Stimulated activated CD4-positive, alpha-beta T cell treated with anti-CD3 and anti-CD28 coated beads, TNF-alpha, amount 100 ng/mL, for 48 hours (primary cell): ENCODE results near the gene SPAG4.

ENCODE experiments used
- DNase-seq, 3 donors: peaks; one replicate each; pipeline ENCODE4 v3.0.0-alpha.2; 2020; ENCODE audit warnings: low read depth in 3 of 3

Gene SPAG4

DNA sequence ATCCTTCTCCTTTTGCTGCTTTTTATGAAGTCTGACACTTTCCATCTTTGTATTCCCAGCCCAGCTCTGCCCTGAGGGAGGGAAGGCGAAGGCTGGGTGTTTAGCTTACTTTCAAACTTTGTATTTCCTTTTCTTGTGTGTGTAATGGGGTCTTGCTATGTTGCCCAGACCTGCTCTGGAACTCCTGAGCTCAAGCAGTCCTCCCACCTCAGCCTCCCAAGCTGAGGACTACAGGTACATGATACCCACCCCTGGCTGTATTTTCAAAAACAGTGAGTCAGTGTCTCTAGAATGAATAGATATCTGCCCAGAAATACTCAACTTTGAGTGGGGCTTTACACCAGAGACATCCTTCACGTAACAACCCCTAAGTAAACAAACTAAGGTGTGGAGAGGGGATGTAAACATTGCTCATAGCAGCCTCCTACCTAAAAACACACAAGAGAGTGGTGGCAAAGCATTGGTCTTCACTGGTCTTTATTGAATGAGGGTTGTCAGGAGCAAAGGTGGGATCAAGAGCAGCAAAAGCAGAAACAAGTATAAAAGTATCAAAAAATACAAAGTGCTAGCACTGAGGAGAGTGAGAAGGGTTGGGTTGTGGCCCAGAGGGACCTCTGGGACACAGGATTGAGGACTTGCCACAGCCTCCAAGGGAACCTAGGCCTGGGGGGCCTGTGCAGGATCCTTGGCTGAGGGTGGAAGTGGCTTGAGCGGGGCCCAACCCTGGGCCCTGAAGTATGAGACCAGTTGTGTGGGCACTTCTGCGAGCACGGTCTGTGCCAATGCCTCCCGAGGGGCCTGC, 10.2 kb downstream of the SPAG4 start:
- DNase-seq: no peak

DNA sequence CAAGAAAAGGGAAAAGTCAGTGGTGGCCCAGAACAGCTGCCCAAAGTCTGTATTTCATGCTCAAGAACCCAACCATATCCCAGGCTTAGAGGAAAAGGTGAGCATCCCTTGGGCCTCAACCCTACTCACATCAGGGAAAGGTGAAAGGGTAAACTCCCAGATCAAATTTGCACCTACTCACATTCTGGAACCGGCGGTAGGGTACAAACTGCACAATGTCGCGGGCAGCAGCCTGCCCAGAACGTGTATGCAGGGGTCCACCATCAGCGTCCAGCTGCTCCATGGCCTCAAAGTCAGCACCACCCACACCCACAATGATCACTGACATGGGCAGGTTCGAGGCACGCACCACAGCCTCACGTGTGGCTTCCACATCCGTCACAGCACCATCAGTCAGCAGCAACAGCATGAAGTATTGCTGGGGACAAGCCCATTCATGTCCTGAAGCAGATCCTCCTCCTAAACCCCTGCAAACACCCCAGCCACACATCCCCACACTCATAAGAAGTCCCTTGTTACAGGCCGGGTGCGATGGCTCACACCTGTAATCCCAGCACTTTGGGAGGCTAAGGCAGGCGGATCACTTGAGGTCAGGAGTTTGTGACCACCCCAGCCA, 10.9 kb downstream of the SPAG4 start:
- DNase-seq: no peak

DNA sequence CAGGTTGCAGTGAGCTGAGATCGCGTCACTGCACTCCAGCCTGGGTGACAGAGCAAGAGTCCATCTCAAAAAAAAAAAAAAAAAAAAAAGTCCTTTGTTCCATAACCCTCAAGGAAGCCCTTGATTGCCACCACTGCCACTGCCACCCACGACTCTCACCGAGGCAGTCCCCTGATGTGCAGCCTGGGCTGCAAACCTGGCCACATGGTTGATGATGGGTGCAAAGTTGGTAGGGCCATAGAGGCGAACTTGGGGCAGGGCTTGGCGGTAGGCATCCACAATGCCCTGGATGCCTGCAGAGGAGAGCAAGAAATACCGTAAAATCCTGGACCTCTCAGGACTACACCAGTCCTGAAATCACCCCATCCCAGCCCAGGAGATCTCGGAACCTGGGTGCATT, 11.5 kb downstream of the SPAG4 start:
- no peak for DNase-seq

DNA sequence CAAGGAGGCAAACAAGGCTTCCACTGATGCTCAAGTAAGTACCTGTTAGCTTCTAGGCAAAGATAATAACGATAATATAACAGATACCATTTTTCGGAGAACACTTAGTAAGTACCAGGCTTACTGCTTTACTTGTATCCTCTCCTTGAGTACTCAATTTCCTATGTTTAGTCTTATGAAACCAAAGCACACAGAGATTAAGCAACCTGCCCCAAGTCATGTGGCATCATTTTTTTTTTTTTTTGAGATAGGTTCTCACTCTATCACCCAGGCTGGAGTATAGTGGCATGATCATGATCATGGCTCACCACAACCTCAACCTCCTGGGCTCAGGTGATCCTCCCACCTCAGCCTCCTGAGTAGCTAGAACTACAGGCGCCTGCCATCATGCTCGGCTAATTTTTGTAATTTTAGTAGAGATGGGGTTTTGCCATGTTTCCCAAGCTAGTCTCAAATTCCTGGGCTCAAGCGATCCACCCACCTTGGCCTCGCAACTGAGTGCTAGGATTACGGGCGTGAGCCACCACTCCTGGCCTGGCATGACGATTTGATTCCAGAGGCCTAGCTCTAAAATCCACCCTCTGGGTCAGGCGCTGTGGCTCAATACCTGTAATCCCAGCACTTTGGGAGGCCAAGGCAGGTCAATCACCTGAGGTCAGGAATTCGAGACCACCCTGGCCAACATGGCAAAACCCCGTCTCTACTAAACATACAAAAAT, 14.0 kb downstream of the SPAG4 start:
- no peak for DNase-seq

DNA sequence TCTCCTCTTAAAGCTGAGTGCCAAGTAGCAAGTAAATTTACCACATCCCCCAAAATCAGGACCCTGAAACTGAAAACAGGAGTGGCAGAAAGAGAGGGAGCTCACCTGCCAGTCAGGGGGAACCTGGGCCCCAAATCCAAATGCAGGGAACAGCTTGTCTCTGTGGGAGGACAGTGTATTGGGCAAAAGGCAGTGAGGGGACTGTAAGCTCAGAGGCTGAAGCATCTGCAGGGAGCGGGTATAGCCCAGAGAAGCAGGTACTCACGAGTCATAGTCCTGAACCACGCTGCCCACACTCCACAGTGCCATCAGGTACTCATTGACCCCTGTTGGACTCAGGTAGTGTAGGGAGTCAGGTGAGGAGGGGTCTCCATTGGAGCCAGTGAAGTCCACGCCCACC, 15.0 kb downstream of the SPAG4 start:
- no peak for DNase-seq

DNA sequence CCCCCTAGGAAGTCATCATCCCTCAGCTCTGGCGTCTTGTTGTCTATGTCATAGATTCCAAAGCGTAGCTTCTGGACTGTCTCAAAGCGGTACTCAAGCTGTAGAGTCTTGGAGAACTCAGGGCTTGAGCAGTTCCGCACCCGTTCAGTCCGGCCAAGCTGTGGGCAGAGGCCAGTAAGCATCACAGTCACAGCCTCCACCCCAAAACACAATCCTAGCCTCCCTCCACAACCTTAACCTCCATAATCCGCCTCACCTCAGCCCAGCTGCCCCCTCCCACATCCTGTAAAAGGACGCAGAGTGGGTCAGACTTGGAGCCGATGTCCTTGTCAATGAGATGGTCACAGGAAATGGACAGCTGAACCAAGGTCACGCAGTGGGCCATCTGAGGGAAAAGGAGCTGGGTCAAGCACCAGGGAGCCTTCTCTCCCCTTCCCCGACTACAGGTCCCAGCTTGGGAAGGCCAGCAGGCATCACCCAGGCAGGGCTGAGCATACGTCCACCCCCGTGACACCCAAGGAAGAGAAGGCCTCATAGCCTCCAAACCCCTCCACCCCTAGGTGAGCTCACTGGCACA, 17.0 kb downstream of the SPAG4 start:
- no peak for DNase-seq

DNA sequence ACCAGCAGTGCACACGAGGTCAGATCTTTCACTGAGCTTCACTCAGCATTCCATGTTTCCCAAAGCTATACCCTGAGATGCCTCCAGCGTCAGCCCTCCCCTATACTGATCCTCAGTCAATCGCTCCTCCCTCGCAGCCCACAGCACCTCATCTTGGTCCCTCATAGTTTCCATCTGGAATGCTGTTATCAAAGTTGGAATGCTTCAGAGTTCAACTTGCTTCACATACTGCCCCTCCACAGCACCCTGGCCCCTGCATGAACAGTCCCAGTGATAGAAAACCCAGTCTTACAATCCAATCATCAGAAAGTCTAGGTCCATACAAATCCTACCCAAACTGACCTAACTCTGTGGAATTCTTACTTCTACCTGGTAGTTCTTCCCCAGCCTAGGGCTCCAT, 20.0 kb downstream of the SPAG4 start:
- DNase-seq: no peak

DNA sequence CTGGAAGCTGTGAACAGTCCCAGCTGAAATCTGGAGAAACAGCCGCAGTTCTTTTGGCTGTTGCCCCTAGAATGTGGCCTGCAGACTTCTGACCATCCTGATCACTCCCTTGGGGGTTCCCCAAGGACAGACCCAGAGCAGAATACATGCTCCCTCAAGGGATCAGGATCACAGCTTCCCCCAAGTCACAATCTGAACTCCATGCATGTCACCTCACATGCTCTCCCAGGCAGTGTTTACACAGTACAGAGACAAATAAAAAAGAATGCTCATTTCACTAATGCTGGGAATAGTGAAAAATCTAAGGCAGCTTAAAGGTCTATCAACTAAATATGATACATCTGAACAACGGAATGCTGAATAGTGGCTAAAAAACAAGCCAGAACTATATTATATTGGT, 20.5 kb downstream of the SPAG4 start:
- no peak for DNase-seq

DNA sequence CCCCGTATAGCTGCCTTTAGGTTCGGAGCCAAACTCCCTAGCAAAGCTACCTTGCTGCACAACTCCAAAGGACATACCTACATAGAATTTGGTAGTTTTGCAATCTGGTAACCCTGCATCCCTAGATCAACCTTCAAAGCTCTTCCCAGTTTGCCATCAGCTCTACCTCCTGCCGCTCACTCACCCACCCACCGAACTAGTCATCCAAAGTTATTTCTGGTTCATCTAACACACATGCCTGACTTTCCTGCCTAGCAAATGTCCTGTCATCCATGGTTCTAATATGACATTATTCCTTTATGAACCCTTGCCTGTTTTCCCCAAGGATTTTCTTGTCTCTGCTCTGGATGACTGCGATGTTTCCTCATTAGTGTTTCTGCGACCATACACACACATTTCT, 21.6 kb downstream of the SPAG4 start:
- no peak for DNase-seq

DNA sequence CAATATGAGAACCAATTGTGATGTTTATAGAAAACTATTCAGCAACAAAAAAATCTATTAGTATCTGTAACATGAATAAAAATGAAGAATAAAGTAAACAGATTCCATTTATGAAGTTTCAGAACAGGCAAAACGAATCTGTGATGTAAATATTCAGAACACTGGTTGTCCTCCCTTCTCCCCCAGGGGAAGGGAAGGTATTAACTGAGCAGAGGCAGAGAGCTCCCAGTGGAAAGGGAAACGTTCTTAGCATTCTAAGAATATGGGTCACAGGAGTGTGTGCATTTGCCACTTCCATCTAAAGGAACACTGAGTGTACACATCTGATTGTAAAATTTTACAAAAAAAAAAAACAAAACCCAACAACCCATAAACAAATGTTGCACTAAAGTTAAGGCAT, 23.1 kb downstream of the SPAG4 start:
- DNase-seq: no peak

DNA sequence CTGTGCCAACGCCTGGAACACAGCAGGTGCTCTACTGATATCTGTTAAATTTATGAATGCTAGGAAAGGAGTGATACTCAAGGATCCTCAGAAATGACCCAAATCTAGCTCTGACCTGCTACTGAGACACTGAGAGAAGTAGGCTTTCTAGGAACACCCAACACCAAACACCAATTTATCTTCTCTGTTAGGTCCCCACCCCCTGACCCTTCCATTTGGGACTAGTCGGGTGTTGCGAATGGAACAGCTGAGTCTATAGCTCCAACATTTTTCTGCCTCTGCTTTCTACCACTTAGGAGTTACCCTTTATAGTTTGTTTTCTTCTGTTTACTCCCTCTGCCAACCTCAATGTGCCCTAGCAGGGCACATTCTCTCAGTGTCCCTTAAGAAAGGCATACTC, 25.1 kb downstream of the SPAG4 start:
- DNase-seq: no peak

DNA sequence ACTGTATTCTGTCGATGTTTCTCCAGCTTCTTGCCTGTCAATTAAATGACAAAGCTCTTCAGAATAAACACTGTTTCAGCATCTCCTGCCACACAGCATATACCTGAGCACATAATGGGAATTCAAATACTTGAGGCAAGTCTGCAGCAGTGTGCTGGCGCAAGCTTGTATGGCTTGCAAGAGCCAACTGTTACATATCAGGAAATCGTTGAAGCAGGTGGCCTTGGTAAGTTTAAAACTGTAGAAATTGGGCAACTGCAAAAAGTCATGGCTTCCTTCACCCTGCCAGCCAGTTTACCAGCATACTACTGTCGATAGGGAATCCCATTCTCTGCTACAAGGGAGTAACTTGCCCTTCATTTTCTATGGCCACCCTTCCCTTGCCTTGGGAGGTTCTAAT, 26.1 kb downstream of the SPAG4 start:
- no peak for DNase-seq

DNA sequence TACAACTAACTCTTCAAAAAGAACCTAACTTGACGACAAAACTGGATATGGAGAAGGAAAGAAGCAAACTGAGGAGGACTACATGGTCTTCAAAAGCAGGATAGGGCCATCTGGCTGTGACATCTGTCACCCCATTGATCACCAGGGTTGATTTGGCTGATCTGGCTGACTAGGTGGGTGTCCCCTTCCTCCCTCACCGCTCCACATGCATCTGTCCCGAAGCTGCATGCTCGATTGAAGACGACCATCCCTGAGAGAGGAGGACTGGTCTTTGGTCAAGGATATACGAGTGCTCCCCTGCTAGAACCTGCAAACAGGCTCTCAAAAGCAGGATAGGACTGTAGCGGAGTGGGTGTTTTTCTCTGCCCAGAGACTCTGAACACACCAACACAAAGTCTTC, 27.4 kb downstream of the SPAG4 start:
- DNase-seq: no peak

DNA sequence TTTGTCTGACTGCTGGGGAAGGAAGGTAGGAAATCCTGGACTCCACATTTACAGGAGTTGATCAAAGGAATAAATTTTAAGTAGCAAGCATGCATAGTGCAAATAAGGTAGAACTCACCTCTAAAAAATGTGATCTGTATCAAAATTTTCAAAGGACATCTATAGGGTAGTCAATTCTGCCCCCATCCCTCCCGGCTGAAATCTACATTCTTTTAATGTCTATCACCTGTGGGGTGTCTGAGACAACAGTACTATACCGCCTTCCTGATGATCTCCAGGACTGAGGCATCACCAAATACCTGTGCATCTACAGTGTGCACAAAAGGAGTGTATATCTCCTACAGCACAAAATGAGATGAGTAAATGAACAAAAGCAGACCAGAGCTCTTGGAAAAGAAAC, 29.2 kb downstream of the SPAG4 start:
- DNase-seq: no peak

DNA sequence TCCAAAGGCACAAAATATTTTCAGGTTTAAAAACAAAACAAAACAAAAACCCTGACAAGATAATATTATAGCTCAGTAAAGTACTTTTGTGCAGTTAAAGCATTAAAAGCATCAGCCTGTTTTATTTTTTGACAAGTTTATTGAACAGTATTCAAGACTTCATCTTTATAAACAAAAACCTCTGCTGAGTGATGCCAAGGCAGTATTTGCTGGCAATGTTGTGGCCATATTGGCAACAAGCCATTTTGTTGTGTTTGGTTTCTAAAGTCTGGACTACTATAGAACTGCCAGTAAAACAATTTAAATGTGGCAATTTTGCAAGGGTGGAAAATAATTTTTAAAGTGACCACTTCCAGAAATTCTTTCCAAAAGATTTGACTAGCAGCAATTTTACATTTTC, 33.2 kb downstream of the SPAG4 start:
- no peak for DNase-seq

DNA sequence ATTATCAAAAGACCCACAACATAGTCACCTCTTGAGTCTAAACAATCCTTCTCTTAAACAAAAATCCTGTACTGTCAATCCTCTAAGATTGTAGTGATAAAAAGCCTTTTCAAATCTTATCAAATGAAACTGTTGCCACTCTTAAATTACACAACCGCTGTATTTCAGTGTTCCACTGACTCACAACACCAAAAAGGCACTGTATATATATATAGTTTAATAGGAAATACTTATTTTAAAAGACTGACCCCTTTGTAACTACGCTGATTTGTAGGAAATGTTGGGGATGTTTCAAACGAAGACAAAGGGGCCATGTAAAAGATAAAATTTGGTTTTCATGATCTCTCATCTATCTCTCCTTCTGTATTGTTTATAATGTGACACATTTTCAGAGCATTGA, 35.0 kb downstream of the SPAG4 start:
- no peak for DNase-seq

DNA sequence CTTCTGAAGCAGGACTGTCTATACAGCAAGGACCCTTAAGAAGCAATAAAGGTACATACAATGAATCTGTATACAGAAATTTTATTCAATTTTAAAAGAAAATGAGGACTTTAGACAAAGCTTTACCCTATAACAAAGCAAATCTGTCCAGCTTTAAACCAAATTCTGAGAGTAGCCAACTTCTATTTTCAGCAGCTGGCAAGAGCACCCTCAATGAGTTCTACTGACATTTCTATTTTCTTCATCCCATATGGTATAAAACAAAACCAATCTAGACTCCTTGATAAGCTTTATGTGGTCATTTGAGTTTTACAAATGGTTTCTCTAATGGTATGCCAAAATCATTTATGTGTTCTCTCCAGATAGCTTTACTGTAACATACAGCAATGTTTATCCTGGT, 36.3 kb downstream of the SPAG4 start:
- DNase-seq: no peak

DNA sequence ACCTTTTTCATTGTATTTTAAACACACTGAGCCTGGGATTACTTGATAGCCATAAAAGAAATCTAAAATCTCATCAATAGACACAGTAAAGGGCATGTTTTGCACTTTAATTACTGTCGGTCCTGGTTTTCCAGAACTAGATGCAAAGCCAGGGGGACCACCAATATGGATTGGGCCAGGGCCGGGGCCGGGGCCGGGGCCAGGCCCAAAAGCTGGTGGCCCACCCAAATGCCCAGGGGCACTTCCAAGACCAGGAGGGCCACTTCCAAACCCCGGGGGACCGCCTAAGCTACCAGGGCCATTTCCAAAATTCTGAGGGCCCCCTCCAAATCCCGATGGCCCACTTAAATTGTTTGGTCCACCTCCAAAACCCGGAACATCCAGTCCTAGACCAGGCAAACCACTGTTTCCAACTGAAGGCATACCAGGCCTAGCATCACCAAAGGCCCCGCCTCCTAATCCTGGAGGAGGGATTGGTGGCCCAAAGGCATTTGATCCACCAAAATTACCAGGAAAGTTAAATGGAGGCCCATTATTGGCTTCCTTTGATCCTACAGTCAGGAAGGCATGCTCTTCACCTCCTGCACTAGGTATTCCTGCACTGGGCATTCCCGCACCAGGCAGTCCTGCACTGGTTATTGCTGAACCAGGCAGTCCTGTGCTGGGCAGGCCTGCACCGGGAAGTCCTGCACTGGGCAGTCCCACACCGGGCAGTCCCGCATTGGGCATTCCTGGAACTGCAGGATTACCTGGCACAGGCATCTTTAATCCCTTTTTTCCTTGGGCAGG, 37.2 kb downstream of the SPAG4 start:
- no peak for DNase-seq

DNA sequence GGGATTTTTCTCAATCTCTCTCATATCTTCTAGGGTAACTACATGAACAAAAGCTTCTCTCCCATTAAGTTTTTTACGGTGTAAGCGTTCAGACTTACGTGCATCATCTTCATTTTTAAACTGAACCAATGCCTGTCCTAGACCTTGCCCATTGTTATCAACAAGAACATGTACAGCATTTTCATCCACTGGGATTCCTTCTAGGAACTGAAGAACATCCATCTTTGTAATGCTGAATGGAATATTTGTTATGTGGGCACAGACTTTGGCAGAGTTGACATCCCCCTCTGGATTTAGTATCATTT, 37.8 kb downstream of the SPAG4 start:
- DNase-seq: no peak

DNA sequence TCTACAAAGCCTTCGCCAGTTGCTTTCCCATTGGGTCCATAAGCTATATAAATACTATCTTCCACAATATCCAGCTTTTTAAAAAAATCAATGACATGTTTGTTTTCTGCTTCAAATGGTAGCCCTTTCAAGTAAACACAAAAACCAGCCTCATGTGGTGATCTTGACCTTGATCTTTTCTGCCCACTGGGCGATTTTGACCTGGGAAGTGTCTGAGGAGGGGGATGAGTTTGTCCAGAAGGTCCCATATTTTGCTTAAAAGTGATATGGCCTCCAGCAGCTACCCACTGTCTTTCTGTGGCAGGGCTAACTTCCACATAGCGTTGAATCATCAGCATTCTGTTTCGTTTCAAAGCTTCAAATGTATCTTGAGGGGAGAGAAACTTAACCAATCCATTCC, 38.3 kb downstream of the SPAG4 start:
- DNase-seq: no peak

DNA sequence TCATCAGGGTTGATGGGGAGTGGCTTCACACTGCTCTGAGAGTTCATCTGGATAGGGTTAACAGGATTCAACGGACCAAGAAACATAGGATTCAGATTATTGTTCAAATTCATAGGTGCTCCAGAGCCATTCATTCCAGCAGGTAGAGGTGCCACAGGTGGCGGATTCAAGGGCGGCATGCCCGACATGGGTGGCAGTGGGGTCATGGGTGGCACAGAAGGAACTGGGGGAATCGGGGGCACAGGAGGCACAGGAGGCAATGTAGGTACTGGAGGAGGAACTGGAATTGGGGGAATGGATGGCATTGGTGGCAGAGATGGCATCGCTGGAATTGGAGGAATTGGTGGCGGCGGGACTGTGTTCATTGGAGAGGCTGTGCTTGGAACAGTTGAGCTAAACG, 38.8 kb downstream of the SPAG4 start:
- DNase-seq: no peak

DNA sequence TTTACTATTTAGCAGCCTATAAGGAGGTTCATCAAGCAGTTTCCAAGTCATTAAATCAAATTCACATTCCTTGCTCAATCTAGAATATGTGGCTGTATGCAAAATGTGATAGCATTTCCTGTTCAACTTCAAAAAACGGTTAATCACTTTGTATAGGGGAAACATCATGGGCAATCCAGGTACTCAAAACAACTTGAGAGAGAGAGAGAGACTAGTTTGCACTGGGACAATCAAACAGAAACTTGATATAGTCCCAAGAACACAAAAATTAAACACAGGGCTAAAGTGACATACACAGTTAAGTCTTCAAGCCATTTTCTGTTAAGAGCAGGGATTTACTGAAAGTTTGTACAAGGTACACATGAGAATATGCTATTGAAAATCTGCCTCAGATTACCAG, 41.6 kb downstream of the SPAG4 start:
- no peak for DNase-seq
